SU-DHL-6 (cell line): ENCODE data around the gene AURKAIP1.
"Not testable (repeated sequence)": the region's sequence is repeated elsewhere in the genome, so short reads cannot be mapped to it uniquely, and the experiment has no call there.

Experiments used
- H2AFZ ChIP-seq: fragments of 200-600 bp; sonication (generic); 2 replicates; pipeline ENCODE4 v1.6.1; 2014; ENCODE audit warnings: low read depth, mild to moderate bottlenecking, moderate library complexity, mixed read lengths, antibody characterized with exemption, low read length; ENCODE audit not compliant: severe bottlenecking
- H3F3A ChIP-seq: fragments of 200-600 bp; shearing (Covaris generic); 2 replicates; pipeline ENCODE4 v1.6.0; 2016; ENCODE audit warnings: antibody characterized with exemption, mild to moderate bottlenecking; ENCODE audit not compliant: insufficient read depth
- H3K27ac ChIP-seq: fragments of 200-600 bp; sonication (generic); 2 replicates; pipeline ENCODE4 v1.5.1; 2016; ENCODE audit warnings: low read depth, mild to moderate bottlenecking, low read length, moderate library complexity, mixed read lengths
- H3K27me3 ChIP-seq: fragments of 200-600 bp; sonication (generic), shearing (Covaris generic); 2 replicates; pipeline ENCODE4 v1.6.0; 2014; ENCODE audit warnings: mild to moderate bottlenecking, low read length
- H3K36me3 ChIP-seq: fragments of 200-600 bp; sonication (generic); 2 replicates; pipeline ENCODE4 v1.6.1; 2014; ENCODE audit warnings: mild to moderate bottlenecking, low read length, mixed read lengths
- H3K4me2 ChIP-seq: fragments of 300-600, 200-600 bp; shearing (Covaris generic), sonication (generic); 2 replicates; pipeline ENCODE4 v1.6.0; 2014; ENCODE audit warnings: low read length, low read depth, mild to moderate bottlenecking; ENCODE audit not compliant: poor library complexity, severe bottlenecking
- H3K4me3 ChIP-seq: fragments of 200-600 bp; sonication (generic); 2 replicates; pipeline ENCODE4 v1.5.1; 2014; ENCODE audit warnings: antibody characterized with exemption, low read length, mild to moderate bottlenecking, mixed read lengths; ENCODE audit not compliant: insufficient read depth, poor library complexity, severe bottlenecking
- H3K79me2 ChIP-seq: fragments of 200-600 bp; sonication (generic); 2 replicates; pipeline ENCODE4 v1.6.1; 2014; ENCODE audit warnings: mild to moderate bottlenecking, low read length, moderate library complexity; ENCODE audit not compliant: insufficient read depth
- H3K9ac ChIP-seq: fragments of 200-600 bp; sonication (generic); 2 replicates; pipeline ENCODE4 v1.7.0; 2014; ENCODE audit warnings: mild to moderate bottlenecking, low read length
- H3K9me2 ChIP-seq: fragments of 200-600 bp; sonication (generic); replicated peaks from 2 replicates; pipeline ENCODE4 v1.6.1; 2014; ENCODE audit warnings: low read length; ENCODE audit not compliant: insufficient read depth
- H3K9me3 ChIP-seq: fragments of 200-600 bp; sonication (generic); 2 replicates; pipeline ENCODE4 v1.6.1; 2014; ENCODE audit warnings: low read length, mixed read lengths; ENCODE audit not compliant: insufficient read depth
- H4K20me1 ChIP-seq: fragments of 200-600 bp; sonication (generic); 2 replicates; pipeline ENCODE4 v1.6.1; 2014; ENCODE audit warnings: low read depth, mild to moderate bottlenecking, antibody characterized with exemption, low read length, moderate library complexity, mixed read lengths
- CTCF ChIP-seq: fragments of 200-600 bp; sonication (generic); IDR thresholded peaks from one replicate; pipeline ENCODE4 v1.5.1; 2017; ENCODE audit warnings: antibody characterized with exemption, mild to moderate bottlenecking, low read length, moderate library complexity; ENCODE audit not compliant: insufficient read depth, poor library complexity, severe bottlenecking
- EZH2phosphoT487 ChIP-seq: fragments of 200-600 bp; sonication (generic), shearing (Covaris generic); conservative IDR thresholded peaks from 2 replicates; pipeline ENCODE4 v1.6.1; 2018; ENCODE audit warnings: mild to moderate bottlenecking, antibody characterized with exemption, low read length, moderate library complexity, mixed read lengths

Gene AURKAIP1

GRCh38 chr1:1406821-1407635, 32.0 kb upstream of the AURKAIP1 start, which contains the start of gene MRPL20:
Gene MRPL20, minus strand, starts transcription at chr1:1407293. Its CDS starts 76 bp downstream, at chr1:1407217.
- H3K79me2 ChIP-seq, result peaks cover 44% of the 10 kb centered on the region
- TF ChIP-seq CTCF (no peak), EZH2phosphoT487 (no peak)
- no peaks in the 10 kb centered on the region for H3K9me3 ChIP-seq
- peak within 1 kb of the TSS; percentile 99 for H3K9ac ChIP-seq
- H2AFZ ChIP-seq, result peak within 1 kb of the TSS; percentile 89
- H3K4me2 ChIP-seq, result peak within 1 kb of the TSS; percentile 91
- peaks cover 11% of the 10 kb centered on the region; the same call in 1 of the 2 replicates for H3K36me3 ChIP-seq
- H3F3A ChIP-seq, result peaks cover 19% of the 10 kb centered on the region
- no peaks in the 10 kb centered on the region for H3K9me2 ChIP-seq
- peak within 1 kb of the TSS; percentile 54 for H3K27ac ChIP-seq
- peak within 1 kb of the TSS; percentile 97 for H3K4me3 ChIP-seq
- H3K27me3 ChIP-seq, result no peaks in the 10 kb centered on the region
- 0 out of 2 replicates have a peak, but pooled peaks cover 7% of the 10 kb centered on the region for H4K20me1 ChIP-seq

GRCh38 chr1:1406101-1406820, 31.3 kb upstream of the AURKAIP1 start:
- Histone ChIP-seq H3K9me2 (no peaks in the 10 kb centered on the region), H3K27me3 (no peaks in the 10 kb centered on the region), H3K27ac (peak overlapping the region; percentile 54), H3K36me3 (peaks cover 11% of the 10 kb centered on the region; the same call in 1 of the 2 replicates), H3K4me2 (peak overlapping the region; percentile 91), H3K9ac (peak overlapping the region; percentile 99), H3K4me3 (peak overlapping the region; percentile 97), H2AFZ (peak overlapping the region; percentile 89), H3K79me2 (peaks cover 48% of the 10 kb centered on the region), H4K20me1 (0 out of 2 replicates have a peak, but pooled peaks cover 7% of the 10 kb centered on the region), H3F3A (peaks cover 25% of the 10 kb centered on the region), H3K9me3 (no peaks in the 10 kb centered on the region)
- TF ChIP-seq EZH2phosphoT487, result no peak
- TF ChIP-seq CTCF, result no peak

- H3K79me2 ChIP-seq, result peaks cover 62% of the 10 kb centered on the region
- no peak overlapping the region for H2AFZ ChIP-seq
- H3K4me2 ChIP-seq, result no peak overlapping the region
- H3K36me3 ChIP-seq, result peaks cover 11% of the 10 kb centered on the region; the same call in 1 of the 2 replicates
- H3F3A ChIP-seq, result peaks cover 25% of the 10 kb centered on the region
- no peak overlapping the region for H3K27ac ChIP-seq
- no peaks in the 10 kb centered on the region for H3K9me3 ChIP-seq
- 0 out of 2 replicates have a peak, but pooled peaks cover 6% of the 10 kb centered on the region for H4K20me1 ChIP-seq
- H3K9ac ChIP-seq, result no peak overlapping the region
- no peaks in the 10 kb centered on the region for H3K27me3 ChIP-seq
- no peaks in the 10 kb centered on the region for H3K9me2 ChIP-seq
- H3K4me3 ChIP-seq, result no peak overlapping the region
- TF ChIP-seq EZH2phosphoT487, result no peak
- TF ChIP-seq CTCF, result no peak
These were observed 28.6 kb upstream of the AURKAIP1 start for GRCh38 chr1:1403653-1404052.

GRCh38 chr1:1402901-1403392, 27.9 kb upstream of the AURKAIP1 start:
- H3K27me3 ChIP-seq, H4K20me1 ChIP-seq, H3K4me3 ChIP-seq, H3K9me2 ChIP-seq, H3K9me3 ChIP-seq, H3K36me3 ChIP-seq, H2AFZ ChIP-seq, H3K4me2 ChIP-seq, H3K27ac ChIP-seq, H3K9ac ChIP-seq: not testable (repeated sequence)
- H3K79me2 ChIP-seq, result peaks cover 62% of the 10 kb centered on the region
- peaks cover 19% of the 10 kb centered on the region; the same call in 1 of the 2 replicates for H3F3A ChIP-seq
